PC-9 (cell line): ENCODE data around the gene UTS2R. TPM values are rescaled to one million over a fixed set of nuclear protein-coding genes. Genes with fewer than 3 reads are reported as not detected.

Experiments
- BruUV-seq: library from RNA; stranded (reverse); fragments of 400-500 nt; replicated peaks from 2 replicates; lab custom pipeline; 2021; lab: Mats Ljungman, UMichigan
- CTCF ChIA-PET: fragments of 300-600 bp; sonication (Branson Sonifier 250); formaldehyde crosslinking; loops from one replicate; lab custom pipeline; 2022; ENCODE audit warnings: antibody characterized with exemption; lab: Charles Lee
- POLR2A ChIA-PET: fragments of 300-600 bp; sonication (Branson Sonifier 250); formaldehyde crosslinking; loops from one replicate; lab custom pipeline; 2022; ENCODE audit warnings: antibody characterized with exemption; ENCODE audit not compliant: unreplicated experiment; lab: Charles Lee
- DNase-seq, 2 experiments: peaks; one replicate each; pipeline versions ENCODE4 v3.0.0 to v3.0.0-alpha.2; 2015 to 2022; ENCODE audit warnings: mixed read lengths in 1 of 2
- H2AFZ ChIP-seq: fragments of 200-600 bp; sonication (generic); 2 replicates; pipeline ENCODE4 v1.8.1; 2017; ENCODE audit warnings: antibody characterized with exemption
- H3F3A ChIP-seq: fragments of 200-600 bp; sonication (generic); 2 replicates; pipeline ENCODE4 v1.8.1; 2017; ENCODE audit warnings: antibody characterized with exemption, mild to moderate bottlenecking, low read depth; ENCODE audit not compliant: insufficient read depth
- H3K27ac ChIP-seq: fragments of 200-600 bp; sonication (generic); 2 replicates; pipeline ENCODE4 v1.6.1; 2016; ENCODE audit warnings: mixed run types
- H3K27me3 ChIP-seq: fragments of 200-600 bp; sonication (generic); 2 replicates; pipeline ENCODE4 v1.6.1; 2016; ENCODE audit warnings: low read depth, mixed run types; ENCODE audit not compliant: insufficient read depth
- H3K36me3 ChIP-seq: fragments of 200-600 bp; sonication (generic); 2 replicates; pipeline ENCODE4 v1.6.1; 2016; ENCODE audit warnings: low read depth, mixed run types
- H3K4me1 ChIP-seq: fragments of 200-600 bp; sonication (generic); replicated peaks from 2 replicates; pipeline ENCODE4 v1.6.1; 2016; ENCODE audit warnings: mixed run types; ENCODE audit not compliant: insufficient read depth
- H3K4me2 ChIP-seq: fragments of 200-600 bp; sonication (generic); 2 replicates; pipeline ENCODE4 v1.6.1; 2017; ENCODE audit warnings: mixed run types
- H3K4me3 ChIP-seq: fragments of 200-600 bp; sonication (generic); 2 replicates; pipeline ENCODE4 v1.6.1; 2016; ENCODE audit warnings: mixed run types
- H3K79me2 ChIP-seq: fragments of 200-600 bp; sonication (generic); 2 replicates; pipeline ENCODE4 v1.6.1; 2017; ENCODE audit warnings: low read depth, mixed run types
- H3K9me2 ChIP-seq: fragments of 200-600 bp; sonication (generic); 2 replicates; pipeline ENCODE4 v1.8.1; 2017; ENCODE audit warnings: mild to moderate bottlenecking; ENCODE audit not compliant: insufficient read depth
- H3K9me3 ChIP-seq: fragments of 200-600 bp; sonication (generic); 2 replicates; pipeline ENCODE4 v1.8.1; 2016; ENCODE audit warnings: low read depth; ENCODE audit not compliant: insufficient read depth
- H4K20me1 ChIP-seq: fragments of 200-600 bp; sonication (generic); 2 replicates; pipeline ENCODE4 v1.8.1; 2017; ENCODE audit not compliant: insufficient read depth
- CTCF ChIP-seq: fragments of 200-600 bp; sonication (generic); conservative IDR thresholded peaks from 2 replicates; pipeline ENCODE4 v1.6.1; 2017; ENCODE audit warnings: mixed run types, antibody characterized with exemption, mild to moderate bottlenecking, moderate library complexity
- EZH2 ChIP-seq: fragments of 200-600 bp; sonication (generic); IDR thresholded peaks from 2 replicates; pipeline ENCODE4 v1.8.0; 2017; ENCODE audit warnings: antibody characterized with exemption, low read depth
- intact Hi-C: fragments of 100-400 bp; cut with micrococcal nuclease; formaldehyde crosslinking; loops from one replicate; pipeline ENCODE4 v1.10.0; 2022; ENCODE audit not compliant: unreplicated experiment
- total RNA-seq: library from RNA; stranded (reverse); gene quantifications from 2 replicates; pipeline ENCODE4 v1.2.3, GENCODE V29; 2021

UTS2R gene
- total RNA-seq, 1 experiment from 2014 or later: not detected

- H3K27me3 ChIP-seq: 0 out of 2 replicates have a peak, but pooled peaks cover 6% of the 10 kb centered on the region
- POLR2A ChIA-PET: interaction anchor here (0.8 kb wide), 1 partner anchor 79 kb away, joined by 3 read pairs; no protein-coding TSS in a partner anchor
- BruUV-seq: no TSS peak
Measured at GRCh38 chr17:82325286-82326180, 46.0 kb upstream of the UTS2R start.

GRCh38 chr17:82327289-82327688, 44.3 kb upstream of the UTS2R start:
- no peaks in the 10 kb centered on the region for H3K27me3 ChIP-seq

More at GRCh38 chr17:82325286-82326180, 46.0 kb upstream of the UTS2R start:
- H3K9me2 ChIP-seq: no peaks in the 10 kb centered on the region
- H3K4me3 ChIP-seq: no peak overlapping the region
- no peaks in the 10 kb centered on the region for H3K36me3 ChIP-seq
- H4K20me1 ChIP-seq: no peaks in the 10 kb centered on the region
- intact Hi-C loops: no loop called here
- no peak overlapping the region for H2AFZ ChIP-seq
- H3K79me2 ChIP-seq: no peaks in the 10 kb centered on the region
- H3K9me3 ChIP-seq: no peaks in the 10 kb centered on the region
- H3K4me2 ChIP-seq: no peak overlapping the region
- no peak for DNase-seq
- no peaks in the 10 kb centered on the region for H3F3A ChIP-seq
- no peak for TF ChIP-seq EZH2
- no peak for TF ChIP-seq CTCF
- no peak overlapping the region for H3K27ac ChIP-seq
- no peaks in the 10 kb centered on the region for H3K4me1 ChIP-seq
- CTCF ChIA-PET: no interaction called here

GRCh38 chr17:82327757-82328140, 43.8 kb upstream of the UTS2R start:
- POLR2A ChIA-PET: no interaction called here
- CTCF ChIA-PET: no interaction called here
- Histone ChIP-seq H3K4me2 (no peak overlapping the region), H3K79me2 (no peaks in the 10 kb centered on the region), H3K36me3 (no peaks in the 10 kb centered on the region), H2AFZ (no peak overlapping the region), H3K4me3 (no peak overlapping the region), H3K4me1 (no peaks in the 10 kb centered on the region), H3F3A (no peaks in the 10 kb centered on the region), H3K27ac (no peak overlapping the region), H3K27me3 (no peaks in the 10 kb centered on the region), H4K20me1 (no peaks in the 10 kb centered on the region), H3K9me2 (no peaks in the 10 kb centered on the region), H3K9me3 (no peaks in the 10 kb centered on the region)
- no TSS peak for BruUV-seq
- intact Hi-C loops: no loop called here
- no peak for DNase-seq
- TF ChIP-seq EZH2: no peak
- TF ChIP-seq CTCF: no peak

More at GRCh38 chr17:82327289-82327688, 44.3 kb upstream of the UTS2R start:
- Histone ChIP-seq H3K9me3 (no peaks in the 10 kb centered on the region), H2AFZ (no peak overlapping the region), H3K79me2 (no peaks in the 10 kb centered on the region), H3K4me1 (no peaks in the 10 kb centered on the region), H3K9me2 (no peaks in the 10 kb centered on the region), H4K20me1 (no peaks in the 10 kb centered on the region), H3K4me3 (no peak overlapping the region), H3K27ac (no peak overlapping the region), H3F3A (no peaks in the 10 kb centered on the region), H3K36me3 (no peaks in the 10 kb centered on the region), H3K4me2 (no peak overlapping the region)
- BruUV-seq: no TSS peak
- intact Hi-C loops: no loop called here
- ChIA-PET CTCF (no interaction called here), POLR2A (interaction anchor here (0.6 kb wide), 1 partner anchor 101 kb away, joined by 3 read pairs; no protein-coding TSS in a partner anchor)
- DNase-seq: no peak
- no peak for TF ChIP-seq CTCF
- no peak for TF ChIP-seq EZH2
